ENCODE data around the gene TCAIM. TPM values are rescaled to one million over a fixed set of nuclear protein-coding genes. Genes with fewer than 3 reads are reported as not detected.

The TCAIM gene
- 10 to 100 TPM; 36.2 to 39.7 TPM for total RNA-seq

GRCh38 chr3:44338010-44338827, at the start of gene TCAIM:
TSS of gene TCAIM (plus strand) at chr3:44338766. CDS start at chr3:44354783, 16,017 bp downstream.
- no peaks in the 10 kb centered on the region for H3K4me1 ChIP-seq (replicated peaks)
- peak; percentile 98 for DNase-seq (ENCODE audit: low spot score)
- H3K4me3 ChIP-seq = peak within 1 kb of the TSS; percentile 68 to 80
- WGBS = under 1% methylated on average over 56 of the region's 77 CpGs
- TF ChIP-seq POLR2A (IDR thresholded peaks at IDR 0.05) (peak; percentile 89), CTCF (IDR thresholded peaks at IDR 0.05) (peak in 2 of 4 experiments; percentile 3 to 10), POLR2AphosphoS5 (IDR thresholded peaks at IDR 0.05) (peak; percentile 79)
- H3K27me3 ChIP-seq (replicated peaks; ENCODE audit: insufficient read depth) = no peaks in the 10 kb centered on the region
- peak within 1 kb of the TSS; percentile 94 to 97 for H3K27ac ChIP-seq
- intact Hi-C loops (cut with DNase I) = no loop called here
- H3K36me3 ChIP-seq = no peaks in the 10 kb centered on the region
- H3K9me3 ChIP-seq = no peaks in the 10 kb centered on the region

GRCh38 chr3:44289882-44290462, 48.6 kb upstream of the TCAIM start:
- no peaks in the 10 kb centered on the region for H3K27me3 ChIP-seq (replicated peaks; ENCODE audit: insufficient read depth)
- no peak for DNase-seq (ENCODE audit: low spot score)
- no peaks in the 10 kb centered on the region for H3K4me1 ChIP-seq (replicated peaks)
- WGBS = 72% methylated on average over 3 of the region's 3 CpGs
- H3K9me3 ChIP-seq = no peaks in the 10 kb centered on the region
- no peak overlapping the region for H3K4me3 ChIP-seq
- intact Hi-C loops (cut with DNase I) = no loop called here
- H3K36me3 ChIP-seq = no peaks in the 10 kb centered on the region
- H3K27ac ChIP-seq = no peak overlapping the region
- TF ChIP-seq POLR2AphosphoS5 (IDR thresholded peaks at IDR 0.05) (no peak), CTCF (IDR thresholded peaks at IDR 0.05) (no peak), POLR2A (IDR thresholded peaks at IDR 0.05) (no peak)

GRCh38 chr3:44292276-44292675, 46.3 kb upstream of the TCAIM start:
- Histone ChIP-seq H3K27me3 (replicated peaks; ENCODE audit: insufficient read depth) (no peaks in the 10 kb centered on the region), H3K4me1 (replicated peaks) (no peaks in the 10 kb centered on the region), H3K4me3 (no peak overlapping the region), H3K27ac (no peak overlapping the region), H3K9me3 (no peaks in the 10 kb centered on the region), H3K36me3 (no peaks in the 10 kb centered on the region)
- DNase-seq (ENCODE audit: low spot score) = no peak
- intact Hi-C loops (cut with DNase I) = no loop called here
- WGBS = 83% methylated on average over 2 of the region's 2 CpGs
- no peak for TF ChIP-seq CTCF (IDR thresholded peaks at IDR 0.05)
- no peak for TF ChIP-seq POLR2A (IDR thresholded peaks at IDR 0.05)
- no peak for TF ChIP-seq POLR2AphosphoS5 (IDR thresholded peaks at IDR 0.05)

- WGBS = 50% methylated on average over 1 of the region's 1 CpG
- Histone ChIP-seq H3K36me3 (no peaks in the 10 kb centered on the region), H3K4me1 (replicated peaks) (no peaks in the 10 kb centered on the region), H3K9me3 (no peaks in the 10 kb centered on the region), H3K4me3 (no peak overlapping the region), H3K27ac (no peak overlapping the region), H3K27me3 (replicated peaks; ENCODE audit: insufficient read depth) (no peaks in the 10 kb centered on the region)
- DNase-seq (ENCODE audit: low spot score) = no peak
- intact Hi-C loops (cut with DNase I) = no loop called here
- TF ChIP-seq POLR2AphosphoS5 (IDR thresholded peaks at IDR 0.05) = peak; percentile 9
- no peak for TF ChIP-seq POLR2A (IDR thresholded peaks at IDR 0.05)
Observed at GRCh38 chr3:44292947-44293346, 45.6 kb upstream of the TCAIM start.

- no peaks in the 10 kb centered on the region for H3K27me3 ChIP-seq (replicated peaks; ENCODE audit: insufficient read depth)
- intact Hi-C loops (cut with DNase I) = no loop called here
- no peak for DNase-seq (ENCODE audit: low spot score)
- no peaks in the 10 kb centered on the region for H3K36me3 ChIP-seq
- no peaks in the 10 kb centered on the region for H3K4me1 ChIP-seq (replicated peaks)
- H3K4me3 ChIP-seq = no peak overlapping the region
- no peaks in the 10 kb centered on the region for H3K9me3 ChIP-seq
- H3K27ac ChIP-seq = no peak overlapping the region
- no peak for TF ChIP-seq CTCF (IDR thresholded peaks at IDR 0.05)
Observed at GRCh38 chr3:44297255-44297654, 41.3 kb upstream of the TCAIM start.

Data from prostate gland (tissue), 2 donors.